Measurements from ENCODE around the gene TRPC3.

- TF ChIP-seq TAF1 (IDR thresholded peaks at IDR 0.05; ENCODE audit: low read depth) (no peak), CTCF (IDR thresholded peaks at IDR 0.05; ENCODE audit: poor library complexity, severe bottlenecking) (no peak), EZH2 (IDR thresholded peaks at IDR 0.05; ENCODE audit: borderline replicate concordance, insufficient read depth, low read length, poor library complexity, severe bottlenecking) (no peak), SMC3 (conservative IDR thresholded peaks at IDR 0.05; ENCODE audit: poor library complexity) (no peak), REST (IDR thresholded peaks at IDR 0.05; ENCODE audit: borderline replicate concordance) (no peak), EP300 (conservative IDR thresholded peaks at IDR 0.05; ENCODE audit: poor library complexity, severe bottlenecking) (no peak)
These were observed 105.2 kb downstream of the TRPC3 start for GRCh38 chr4:121846662-121847061.

All from neural cell (in vitro differentiated cells).